Activated CD4-positive, alpha-beta memory T cell treated with anti-CD3 and anti-CD28 coated beads, Interleukin-2, amount 10 ng/mL, durations not matched to agents 7 days and 5 days (primary cell): ENCODE results near the gene BRI3BP. TPM values are rescaled to one million over a fixed set of nuclear protein-coding genes. Genes with fewer than 3 reads are reported as not detected.
"Not testable (repeated sequence)": the region's sequence is repeated elsewhere in the genome, so short reads cannot be mapped to it uniquely, and the experiment has no call there.

Experiments
- CTCF ChIA-PET: fragments of 350-600 bp; sonication (Branson Sonifier 250); formaldehyde crosslinking; loops from one replicate; lab custom pipeline; 2021; ENCODE audit warnings: antibody characterized with exemption, inconsistent platforms; lab: Charles Lee
- POLR2A ChIA-PET: fragments of 350-600 bp; sonication (Branson Sonifier 250); formaldehyde crosslinking; loops from one replicate; lab custom pipeline; 2021; ENCODE audit warnings: antibody characterized with exemption; lab: Charles Lee
- DNase-seq: peaks from one replicate; pipeline ENCODE4 v3.0.0-alpha.2; 2020
- H3K27ac Mint-ChIP-seq: one replicate; pipeline ENCODE4 v1.8.0; 2021; ENCODE audit warnings: mild to moderate bottlenecking, mixed read lengths
- H3K27me3 Mint-ChIP-seq: one replicate; pipeline ENCODE4 v1.8.0; 2021; ENCODE audit warnings: mixed read lengths
- H3K36me3 Mint-ChIP-seq: one replicate; pipeline ENCODE4 v1.8.0; 2021; ENCODE audit warnings: low read depth, mixed read lengths
- H3K4me1 Mint-ChIP-seq: one replicate; pipeline ENCODE4 v1.8.0; 2021; ENCODE audit warnings: mixed read lengths
- H3K4me3 Mint-ChIP-seq: one replicate; pipeline ENCODE4 v1.8.0; 2021; ENCODE audit warnings: mild to moderate bottlenecking, mixed read lengths
- H3K9me3 Mint-ChIP-seq: one replicate; pipeline ENCODE4 v1.8.0; 2021; ENCODE audit warnings: mixed read lengths
- total RNA-seq, 2 experiments: library from RNA; stranded (reverse); gene quantifications; one replicate each; pipeline ENCODE4 v1.2.3, GENCODE V29; 2021

BRI3BP gene
- total RNA-seq, 2 experiments from 2014 or later = 22.5 to 22.7 TPM

DNA sequence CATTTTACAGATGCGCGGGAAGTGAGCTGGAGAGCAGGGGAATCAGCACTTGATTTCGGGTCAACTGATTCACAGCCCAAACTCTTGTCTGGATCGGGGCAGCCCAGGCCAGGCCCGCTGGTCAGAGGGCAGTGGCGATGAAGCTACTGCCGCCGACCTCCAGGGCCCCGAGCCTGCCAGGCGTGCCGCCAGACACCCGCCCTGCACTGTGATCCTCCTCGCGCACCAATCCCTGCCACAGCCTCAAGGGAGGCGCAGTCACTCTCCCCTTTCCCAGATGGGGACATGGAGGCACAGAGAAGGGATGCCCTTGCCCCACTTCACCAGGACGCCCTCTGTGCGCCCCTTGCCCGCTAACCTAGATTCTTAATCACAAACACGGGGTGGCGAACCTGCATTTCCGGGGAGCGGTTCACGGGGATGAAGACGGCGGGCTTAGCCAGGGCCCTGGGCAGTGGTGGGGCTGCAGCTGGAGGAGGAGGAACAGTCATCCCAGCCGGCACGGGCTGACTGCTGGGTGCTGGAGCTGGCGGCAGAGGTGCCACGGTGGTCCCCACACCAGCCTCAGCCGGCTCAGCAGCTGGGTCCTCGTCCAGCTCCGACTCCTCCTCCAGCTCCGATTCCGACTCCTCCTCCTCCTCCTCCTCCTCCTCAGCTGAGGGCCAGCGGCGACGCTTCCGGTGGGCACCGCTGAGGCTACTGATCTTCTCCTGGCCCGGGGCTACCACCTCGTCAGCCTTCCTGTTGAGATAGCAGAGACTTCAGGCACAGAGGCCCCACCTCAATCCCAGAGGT, 13.2 kb upstream of the BRI3BP start:
- Mint-ChIP-seq H3K36me3 (peaks cover 53% of the 10 kb centered on the region), H3K27me3 (no peaks in the 10 kb centered on the region), H3K4me1 (peaks cover 2% of the 10 kb centered on the region), H3K4me3 (no peak overlapping the region), H3K27ac (no peak overlapping the region), H3K9me3 (no peaks in the 10 kb centered on the region)
- POLR2A ChIA-PET = interaction anchor here (1.9 to 2.5 kb wide), 2 partner anchors 14 to 40 kb away, joined by 4 to 6 read pairs; no protein-coding TSS in a partner anchor
- CTCF ChIA-PET = no interaction called here
- no peak for DNase-seq

DNA sequence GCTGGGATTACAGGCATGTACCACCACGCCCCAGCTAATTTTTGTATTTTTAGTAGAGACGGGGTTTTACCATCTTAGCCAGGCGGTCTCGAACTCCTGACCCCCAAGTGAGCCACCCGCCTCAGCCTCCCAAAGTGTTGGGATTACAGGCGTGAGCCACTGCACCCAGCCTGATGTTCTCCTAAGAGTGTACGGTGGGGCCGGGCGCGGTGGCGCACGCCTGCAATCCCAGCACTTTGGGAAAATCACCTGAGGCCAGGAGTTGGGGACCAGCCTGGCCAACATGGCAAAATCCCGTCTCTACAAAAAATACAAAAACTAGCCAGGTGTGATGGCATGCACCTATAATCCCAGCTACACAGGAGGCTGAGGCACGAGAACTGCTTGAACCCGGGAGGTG, 6.6 kb upstream of the BRI3BP start:
- H3K27me3 Mint-ChIP-seq, H3K27ac Mint-ChIP-seq, H3K9me3 Mint-ChIP-seq, CTCF ChIA-PET, H3K4me3 Mint-ChIP-seq, POLR2A ChIA-PET, DNase-seq: not testable (repeated sequence)
- Mint-ChIP-seq H3K4me1 (peaks cover 23% of the 10 kb centered on the region), H3K36me3 (peaks cover 27% of the 10 kb centered on the region)

DNA sequence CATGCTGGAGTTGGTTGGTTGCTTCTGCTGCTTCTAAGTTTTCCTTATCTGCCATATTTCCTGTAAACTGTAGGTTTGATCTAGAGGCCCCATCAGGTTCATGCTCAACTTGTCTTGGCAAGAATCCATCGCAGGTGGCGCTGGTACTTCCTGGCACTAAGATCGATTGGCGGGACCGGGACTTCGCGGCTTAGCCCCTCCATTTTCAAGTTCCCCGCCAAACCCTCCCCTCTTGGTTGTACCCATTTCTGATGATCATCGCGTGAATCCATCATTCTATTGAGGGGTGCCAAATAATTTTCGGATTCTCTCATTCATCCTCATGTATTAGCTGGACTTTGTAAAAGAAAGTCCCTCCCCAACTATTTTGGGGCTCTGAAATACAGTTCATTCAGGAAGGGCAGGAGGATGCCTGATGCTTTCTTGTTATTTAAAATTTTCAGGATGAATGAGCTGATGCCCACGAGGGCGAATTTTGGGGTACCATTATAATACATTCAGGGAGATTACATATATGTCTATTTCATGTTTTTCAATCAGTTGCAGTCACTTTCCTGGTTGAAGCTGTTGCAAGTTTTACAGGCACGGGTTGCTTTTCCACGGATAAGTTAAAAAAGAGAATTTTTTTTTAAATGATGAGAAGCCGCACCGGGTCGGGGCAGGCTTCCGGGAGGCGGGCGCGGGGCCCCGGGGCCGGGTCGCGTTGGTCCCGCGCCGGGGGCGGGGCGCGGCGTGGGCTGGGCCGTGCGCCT, 395 bp upstream of the BRI3BP start:
- Mint-ChIP-seq H3K27ac (peak overlapping the region; percentile 85), H3K9me3 (no peaks in the 10 kb centered on the region), H3K4me3 (peak overlapping the region; percentile 75), H3K4me1 (peaks cover 34% of the 10 kb centered on the region), H3K36me3 (peaks cover 2% of the 10 kb centered on the region), H3K27me3 (no peaks in the 10 kb centered on the region)
- ChIA-PET CTCF (interaction anchor here (0.7 to 2.6 kb wide), 2 partner anchors 52 to 57 kb away, joined by 3 to 20 read pairs; no protein-coding TSS in a partner anchor), POLR2A (interaction anchor here (0.8 to 3.0 kb wide), 9 partner anchors 20 to 86 kb away, joined by 3 to 28 read pairs (median 6); partner anchors contain the start of gene UBC)
- peak; percentile 89 for DNase-seq

DNA sequence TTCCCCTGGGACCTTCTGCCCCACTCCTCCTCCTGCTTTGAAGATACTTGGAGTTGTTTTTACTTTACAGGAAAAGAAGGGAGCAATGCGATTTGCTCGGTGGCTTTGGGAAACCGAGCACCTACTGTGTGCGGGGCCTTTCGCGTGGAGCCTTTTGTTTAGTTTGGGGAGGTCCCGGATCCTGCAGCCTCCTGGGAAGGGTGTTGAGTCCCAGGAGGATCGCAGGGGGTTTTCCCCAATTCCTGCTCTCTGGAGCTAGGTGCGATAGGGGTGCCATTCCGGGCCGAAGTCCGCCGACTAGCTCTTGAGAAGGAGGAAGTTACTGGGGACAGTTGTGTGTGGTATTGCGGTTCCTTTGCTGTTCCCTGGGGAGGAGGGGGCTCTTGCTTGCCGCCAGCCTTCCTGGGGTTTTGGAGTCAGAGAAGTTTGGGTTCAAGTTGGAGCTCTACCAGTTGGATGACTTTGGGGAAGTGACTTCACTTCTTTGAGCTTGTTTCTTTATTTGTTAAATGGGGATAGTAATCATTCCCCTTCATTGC, 1.1 kb downstream of the BRI3BP start:
- peak overlapping the region; percentile 92 for H3K4me3 Mint-ChIP-seq
- no peaks in the 10 kb centered on the region for H3K27me3 Mint-ChIP-seq
- peaks cover 31% of the 10 kb centered on the region for H3K4me1 Mint-ChIP-seq
- no peaks in the 10 kb centered on the region for H3K9me3 Mint-ChIP-seq
- DNase-seq = peak; percentile 23
- ChIA-PET POLR2A (interaction anchor here (0.9 to 3.0 kb wide), 8 partner anchors 15 to 80 kb away, joined by 3 to 28 read pairs (median 4); partner anchors contain the start of gene UBC), CTCF (interaction anchor here (1.2 to 2.6 kb wide), 3 partner anchors 54 to 88 kb away, joined by 3 to 20 read pairs (median 7); no protein-coding TSS in a partner anchor)
- peaks cover 12% of the 10 kb centered on the region for H3K36me3 Mint-ChIP-seq
- peak overlapping the region; percentile 83 for H3K27ac Mint-ChIP-seq

DNA sequence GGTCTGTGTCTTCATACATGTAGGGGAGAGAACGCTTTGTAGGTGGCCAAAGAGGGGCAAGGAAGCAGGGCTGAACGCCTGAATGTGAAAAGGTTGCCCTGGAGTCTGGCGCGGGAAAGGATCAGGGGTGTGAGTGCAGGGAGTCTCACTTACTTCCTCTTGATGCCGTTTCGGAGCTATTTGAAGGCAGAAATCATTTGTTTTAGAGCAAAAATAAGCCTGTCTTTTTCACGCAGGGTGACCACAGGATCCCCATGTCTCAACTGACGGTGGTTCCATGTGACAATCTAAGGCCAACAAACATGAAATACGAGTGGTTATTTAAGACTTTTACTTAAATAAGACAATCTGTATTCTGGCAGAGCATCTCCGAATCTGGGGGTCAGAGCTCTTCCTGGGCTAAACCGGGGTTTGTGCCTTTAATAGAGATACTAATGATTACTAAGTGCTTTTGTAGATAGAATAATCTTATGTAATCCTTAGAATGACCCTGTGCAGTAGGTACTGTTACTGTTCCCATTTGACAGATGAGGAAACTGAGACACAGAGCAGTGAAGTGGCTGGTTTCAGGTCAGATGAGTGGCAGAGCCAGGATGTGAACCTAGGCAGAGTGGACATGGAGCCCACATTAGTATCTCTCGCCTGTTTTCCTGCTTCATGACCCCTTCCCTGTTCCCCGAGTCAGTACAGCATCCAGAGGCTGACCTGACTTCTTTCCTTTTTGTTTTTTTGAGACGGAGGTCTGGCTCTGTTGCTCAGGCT, 1.9 kb downstream of the BRI3BP start:
- Mint-ChIP-seq H3K9me3 (no peaks in the 10 kb centered on the region), H3K4me3 (peak overlapping the region; percentile 92), H3K27me3 (no peaks in the 10 kb centered on the region), H3K27ac (peak overlapping the region; percentile 83), H3K4me1 (peaks cover 31% of the 10 kb centered on the region), H3K36me3 (peaks cover 12% of the 10 kb centered on the region)
- POLR2A ChIA-PET = interaction anchor here (0.9 to 3.0 kb wide), 6 partner anchors 15 to 81 kb away, joined by 3 to 28 read pairs (median 6); partner anchors contain the start of gene UBC
- CTCF ChIA-PET = interaction anchor here (1.2 to 2.6 kb wide), 3 partner anchors 55 to 89 kb away, joined by 3 to 20 read pairs (median 7); no protein-coding TSS in a partner anchor
- no peak for DNase-seq

DNA sequence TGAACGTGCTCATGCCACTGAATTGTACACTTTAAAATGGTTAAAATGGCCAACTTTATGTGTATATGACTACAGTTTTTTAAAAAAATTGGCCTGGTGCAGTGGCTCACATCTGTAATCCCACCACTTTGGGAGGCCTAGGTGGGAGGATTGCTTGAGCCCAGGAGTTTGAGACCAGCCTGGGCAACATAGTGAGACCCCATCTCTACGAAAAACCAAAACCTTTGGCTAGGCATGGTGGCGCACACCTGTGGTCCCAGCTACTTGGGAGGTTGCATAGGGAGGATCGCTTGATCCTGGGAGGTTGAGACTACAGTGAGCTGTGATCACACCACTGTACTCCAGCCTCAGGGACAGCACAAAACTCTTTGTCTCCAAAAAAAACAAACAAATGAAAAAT, 5.3 kb downstream of the BRI3BP start:
- no peak overlapping the region for H3K27ac Mint-ChIP-seq
- CTCF ChIA-PET = no interaction called here

DNA sequence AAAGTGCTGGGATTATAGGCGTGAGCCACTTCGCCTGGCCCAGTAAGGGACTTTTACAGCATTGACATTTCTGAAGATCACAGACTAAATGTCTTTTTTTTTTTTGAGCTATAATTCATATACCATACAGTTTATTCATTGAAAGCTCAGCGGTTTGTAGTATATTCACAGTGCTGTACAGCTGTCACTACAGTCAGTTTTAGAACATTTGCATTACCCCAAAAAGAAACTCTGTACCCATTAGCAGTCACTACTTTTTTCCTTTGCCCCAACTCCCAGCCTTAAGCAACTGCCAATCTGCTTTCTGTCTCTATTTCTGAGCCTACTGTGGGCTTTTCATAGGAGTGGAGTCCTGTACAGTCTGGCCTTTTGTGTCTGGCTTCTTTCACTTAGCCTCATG, 8.2 kb downstream of the BRI3BP start:
- Mint-ChIP-seq H3K27ac (no peak overlapping the region), H3K4me1 (peaks cover 13% of the 10 kb centered on the region), H3K27me3 (no peaks in the 10 kb centered on the region), H3K36me3 (peaks cover 32% of the 10 kb centered on the region), H3K9me3 (no peaks in the 10 kb centered on the region), H3K4me3 (no peak overlapping the region)
- no peak for DNase-seq
- ChIA-PET POLR2A (no interaction called here), CTCF (no interaction called here)

More for the DNA sequence above, 5.3 kb downstream of the BRI3BP start:
- H3K36me3 Mint-ChIP-seq = peaks cover 25% of the 10 kb centered on the region
- no peak for DNase-seq
- POLR2A ChIA-PET = interaction anchor here (0.9 kb wide), 1 partner anchor 9 kb away, joined by 5 read pairs; no protein-coding TSS in a partner anchor
- no peaks in the 10 kb centered on the region for H3K9me3 Mint-ChIP-seq
- no peak overlapping the region for H3K4me3 Mint-ChIP-seq
- peaks cover 27% of the 10 kb centered on the region for H3K4me1 Mint-ChIP-seq
- H3K27me3 Mint-ChIP-seq = no peaks in the 10 kb centered on the region

DNA sequence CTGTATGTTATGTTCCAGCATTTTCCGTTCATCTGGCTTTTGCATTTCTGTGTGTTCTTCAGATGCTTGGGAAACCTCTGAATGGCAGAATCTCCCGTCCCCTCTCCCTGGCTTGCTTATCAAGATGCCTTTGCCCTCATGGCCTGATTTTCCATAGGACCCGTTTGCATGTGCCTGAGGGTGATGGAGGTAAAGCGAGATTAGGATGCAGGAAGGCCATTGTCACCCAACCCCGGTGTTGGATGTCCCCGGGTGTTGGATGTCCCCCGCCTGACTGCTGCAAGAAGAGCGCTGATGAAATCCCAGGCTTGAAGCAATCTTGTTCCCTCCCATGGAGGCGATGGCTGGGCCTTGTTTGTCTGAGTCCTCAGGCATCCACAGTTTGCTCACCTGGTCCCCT, 9.6 kb downstream of the BRI3BP start:
- Mint-ChIP-seq H3K27ac (no peak overlapping the region), H3K9me3 (no peaks in the 10 kb centered on the region), H3K27me3 (no peaks in the 10 kb centered on the region), H3K4me1 (peaks cover 13% of the 10 kb centered on the region), H3K36me3 (peaks cover 34% of the 10 kb centered on the region), H3K4me3 (no peak overlapping the region)
- ChIA-PET CTCF (no interaction called here), POLR2A (no interaction called here)
- DNase-seq = no peak

DNA sequence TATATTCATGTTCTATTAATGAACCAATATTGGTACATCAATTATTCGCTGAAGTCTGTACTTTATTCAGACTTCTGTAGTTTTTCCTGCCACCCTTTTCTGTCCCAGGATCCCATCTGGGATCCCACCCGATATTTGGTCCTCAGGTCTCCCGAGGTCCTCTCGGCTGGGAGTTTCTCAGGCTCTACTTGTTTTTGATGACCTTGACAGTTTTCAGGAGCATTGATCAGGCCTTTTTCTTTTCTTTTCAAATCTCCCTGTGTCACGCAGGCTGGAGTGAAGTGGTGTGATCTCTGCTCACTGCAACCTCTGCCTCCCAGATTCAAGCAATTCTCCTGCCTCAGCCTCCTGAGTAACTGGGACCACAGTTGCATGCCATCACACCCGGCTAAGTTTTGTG, 11.2 kb downstream of the BRI3BP start:
- no peak overlapping the region for H3K27ac Mint-ChIP-seq

DNA sequence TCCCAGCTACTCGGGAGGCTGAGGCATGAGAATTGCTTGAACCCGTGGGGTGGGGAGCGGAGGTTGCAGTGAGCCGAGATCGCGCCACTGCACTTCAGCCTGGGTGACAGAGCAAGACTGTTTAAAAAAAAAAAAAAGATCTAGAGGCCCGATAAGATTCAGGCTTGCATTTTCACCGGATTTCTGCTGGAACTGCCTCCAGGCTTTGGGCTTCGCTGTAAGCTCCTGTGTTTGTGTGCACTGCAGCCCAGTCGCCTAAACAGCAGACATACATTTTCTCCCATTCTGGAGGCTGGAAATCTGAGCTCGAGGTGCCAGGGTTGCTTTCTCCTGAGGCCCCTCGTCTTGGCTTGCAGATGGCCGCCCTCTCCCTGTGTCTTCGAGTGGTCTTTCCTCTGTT, 12.2 kb downstream of the BRI3BP start:
- Mint-ChIP-seq H3K9me3 (no peaks in the 10 kb centered on the region), H3K36me3 (peaks cover 24% of the 10 kb centered on the region), H3K4me3 (no peak overlapping the region), H3K27ac (no peak overlapping the region), H3K4me1 (peaks cover 3% of the 10 kb centered on the region), H3K27me3 (no peaks in the 10 kb centered on the region)
- ChIA-PET POLR2A (interaction anchor here (1.0 kb wide), 1 partner anchor 10 kb away, joined by 3 read pairs; no protein-coding TSS in a partner anchor), CTCF (no interaction called here)
- no peak for DNase-seq

More for the DNA sequence above, 11.2 kb downstream of the BRI3BP start:
- no peak overlapping the region for H3K4me3 Mint-ChIP-seq
- no peak for DNase-seq
- POLR2A ChIA-PET = no interaction called here
- H3K4me1 Mint-ChIP-seq = peaks cover 5% of the 10 kb centered on the region
- H3K36me3 Mint-ChIP-seq = peaks cover 24% of the 10 kb centered on the region
- H3K9me3 Mint-ChIP-seq = no peaks in the 10 kb centered on the region
- H3K27me3 Mint-ChIP-seq = no peaks in the 10 kb centered on the region
- CTCF ChIA-PET = no interaction called here

DNA sequence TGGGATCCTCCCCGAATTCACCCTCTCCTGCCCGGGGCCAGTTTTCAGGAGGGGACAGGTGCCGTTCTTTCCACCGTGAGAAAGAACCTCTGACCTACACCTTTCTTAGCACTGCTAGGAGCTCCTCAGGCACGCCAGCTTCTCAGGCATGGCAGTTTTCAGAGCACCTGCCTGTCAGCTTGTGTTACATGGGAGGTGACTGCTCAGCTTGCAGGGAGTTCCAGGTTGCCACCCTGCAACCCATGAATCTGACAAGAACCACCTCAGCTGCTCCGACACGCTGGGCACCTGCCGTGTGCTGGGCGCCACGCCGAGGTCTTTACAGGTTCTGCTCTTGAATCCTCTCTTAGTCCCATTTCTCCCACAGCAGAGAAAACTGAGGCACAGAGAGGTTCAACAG, 12.9 kb downstream of the BRI3BP start:
- Mint-ChIP-seq H3K4me1 (peaks cover 2% of the 10 kb centered on the region), H3K9me3 (no peaks in the 10 kb centered on the region), H3K4me3 (no peak overlapping the region), H3K27ac (no peak overlapping the region), H3K36me3 (peaks cover 24% of the 10 kb centered on the region), H3K27me3 (no peaks in the 10 kb centered on the region)
- ChIA-PET POLR2A (interaction anchor here (1.0 kb wide), 1 partner anchor 9 kb away, joined by 3 read pairs; no protein-coding TSS in a partner anchor), CTCF (no interaction called here)
- DNase-seq = no peak
